K562 (cell line): ENCODE results near the gene PDGFD. TPM values are rescaled to one million over a fixed set of nuclear protein-coding genes. Genes with fewer than 3 reads are reported as not detected.

ENCODE experiments used
- ATAC-seq: fragments of 200-7000 bp; cut with Tn5 transposase; 3 replicates; pipeline ENCODE4 v1.9.1; 2020; ENCODE audit warnings: moderate library complexity
- BruUV-seq: library from RNA; stranded (reverse); fragments of 400-500 nt; replicated peaks from 2 replicates; lab custom pipeline; 2021; lab: Mats Ljungman, UMichigan
- CTCF ChIA-PET: fragments of 300-600 bp; formaldehyde crosslinking; extraction: SDS; loops from one replicate; lab custom pipeline; 2021; ENCODE audit warnings: low intra/inter-chr PET ratio; lab: Yijun Ruan, JAX
- POLR2A ChIA-PET: fragments of 300-600, 350-650 bp; sonication (Branson Sonifier 250); formaldehyde crosslinking; extraction: SDS; loops from one replicate; lab custom pipeline; 2021; ENCODE audit warnings: antibody characterized with exemption, inconsistent platforms; lab: Yijun Ruan, JAX
- DNase-seq, 4 experiments: peaks; one replicate each; pipeline versions ENCODE4 v3.0.0 to v3.0.0-alpha.2; 2011 to 2018; ENCODE audit warnings: low spot score in 3 of 4, mixed read lengths in 3 of 4; ENCODE audit errors: extremely low read depth in 1 of 4
- FAIRE-seq: peaks from 2 replicates; lab custom pipeline; 2011; peaks lifted over from hg19 to GRCh38; lab: Jason Lieb, UNC
- H2AFZ ChIP-seq: 2 replicates; pipeline ENCODE4 v1.6.0; 2011; ENCODE audit warnings: low read depth, low read length, control low read depth, inconsistent platforms
- H3K27ac ChIP-seq: fragments of 200-600 bp; 3 replicates; pipeline ENCODE4 v1.8.0; 2011; ENCODE audit warnings: low read depth, mild to moderate bottlenecking, control low read depth, inconsistent platforms, low read length, moderate library complexity, mixed read lengths; ENCODE audit errors: extremely low read depth
- H3K27me3 ChIP-seq, 2 experiments: fragments of 300-600 bp in 1 of 2; 2 replicates in 1 of 2; 3 replicates in 1 of 2; pipeline versions ENCODE4 v1.6.0 to v1.8.0; 2011; ENCODE audit warnings: inconsistent platforms in 2 of 2, low read length in 2 of 2, mild to moderate bottlenecking in 1 of 2, mixed read lengths in 1 of 2, moderate library complexity in 1 of 2; ENCODE audit not compliant: control insufficient read depth in 2 of 2, insufficient read depth in 2 of 2
- H3K36me3 ChIP-seq: fragments of 300-600 bp; 3 replicates; pipeline ENCODE4 v1.8.0; 2011; ENCODE audit warnings: mild to moderate bottlenecking, low read length, inconsistent platforms; ENCODE audit not compliant: control insufficient read depth, insufficient read depth
- H3K4me1 ChIP-seq, 2 experiments: fragments of 200-600 bp in 1 of 2; replicated peaks in 1 of 2; 2 replicates in 1 of 2; 3 replicates in 1 of 2; pipeline versions ENCODE4 v1.5.1 to v1.8.0; 2011; ENCODE audit warnings: inconsistent platforms in 2 of 2, low read length in 2 of 2, mild to moderate bottlenecking in 1 of 2, mixed read lengths in 1 of 2, moderate library complexity in 1 of 2; ENCODE audit not compliant: control insufficient read depth in 2 of 2, insufficient read depth in 2 of 2
- H3K4me2 ChIP-seq: 2 replicates; pipeline ENCODE4 v1.6.1; 2011; ENCODE audit warnings: low read length, control low read depth, inconsistent platforms, mixed read lengths; ENCODE audit not compliant: insufficient read depth
- H3K4me3 ChIP-seq: fragments of 200-600 bp; sonication (generic), shearing (Covaris generic); 2 replicates; pipeline ENCODE4 v1.5.1; 2016; ENCODE audit warnings: control low read depth, inconsistent platforms
- H3K79me2 ChIP-seq: fragments of 200-600 bp; 3 replicates; pipeline ENCODE4 v1.8.0; 2011; ENCODE audit warnings: low read length, inconsistent platforms; ENCODE audit not compliant: control insufficient read depth, insufficient read depth
- H3K9ac ChIP-seq, 2 experiments: 2 replicates each; pipeline versions ENCODE4 v1.6.0 to v1.6.1; 2011; ENCODE audit warnings: low read depth in 2 of 2, low read length in 2 of 2, control low read depth in 1 of 2, inconsistent platforms in 1 of 2, mild to moderate bottlenecking in 1 of 2, mixed read lengths in 1 of 2; ENCODE audit not compliant: insufficient read depth in 1 of 2
- H3K9me1 ChIP-seq: one replicate; pipeline ENCODE4 v1.6.0; 2011; ENCODE audit warnings: inconsistent platforms, mild to moderate bottlenecking, low read length, moderate library complexity; ENCODE audit not compliant: control insufficient read depth, insufficient read depth
- H3K9me3 ChIP-seq: replicated peaks from 2 replicates; pipeline ENCODE4 v1.5.1; 2011; ENCODE audit warnings: low read depth, low read length, inconsistent platforms; ENCODE audit not compliant: control insufficient read depth, insufficient read depth
- H4K20me1 ChIP-seq: replicated peaks from 2 replicates; pipeline ENCODE4 v1.6.1; 2011; ENCODE audit warnings: low read length, inconsistent platforms, mixed read lengths; ENCODE audit not compliant: control insufficient read depth, insufficient read depth
- CCNT2 ChIP-seq: IDR thresholded peaks from 2 replicates; pipeline ENCODE4 v1.6.1; 2011; ENCODE audit warnings: borderline replicate concordance, low read depth, mild to moderate bottlenecking, moderate library complexity, mixed read lengths, low read length; ENCODE audit not compliant: insufficient read length; ENCODE audit errors: extremely low read depth
- CTCF ChIP-seq, 3 experiments: IDR thresholded peaks in 2 of 3; conservative IDR thresholded peaks in 1 of 3; 2 replicates each; pipeline ENCODE4 v1.5.1; 2011 to 2012; ENCODE audit warnings: low read length in 3 of 3, mild to moderate bottlenecking in 3 of 3, control low read depth in 2 of 3, improper control_type of control experiment in 1 of 3, inconsistent platforms in 1 of 3, low read depth in 1 of 3, mixed read lengths in 1 of 3, moderate library complexity in 1 of 3; ENCODE audit not compliant: insufficient read depth in 2 of 3
- CTCFL ChIP-seq: IDR thresholded peaks from 2 replicates; pipeline ENCODE4 v1.6.1; 2011; ENCODE audit warnings: borderline replicate concordance, low read depth, mild to moderate bottlenecking, moderate library complexity, low read length; ENCODE audit not compliant: insufficient read depth, poor library complexity, severe bottlenecking
- MTF1 ChIP-seq: fragments of 250-450 bp; sonication (Bioruptor Pico); IDR thresholded peaks from 2 replicates; pipeline ENCODE4 v1.9.0; 2021; ENCODE audit warnings: moderate library complexity, mild to moderate bottlenecking, inconsistent platforms, borderline replicate concordance
- PHB2 ChIP-seq: fragments of 450-650 bp; IDR thresholded peaks from 2 replicates; pipeline ENCODE4 v1.6.1; 2017; ENCODE audit warnings: low read depth
- PHF8 ChIP-seq: fragments of 200-600 bp; sonication (generic); IDR thresholded peaks from 2 replicates; pipeline ENCODE4 v1.6.1; 2012; ENCODE audit warnings: mixed run types, mild to moderate bottlenecking, inconsistent platforms, low read length, moderate library complexity, borderline replicate concordance
- PTBP1 ChIP-seq: fragments of 200-400 bp; formaldehyde crosslinking; IDR thresholded peaks from 2 replicates; pipeline ENCODE4 v1.6.1; 2017; ENCODE audit warnings: low read depth, low read length
- SAFB ChIP-seq: fragments of 200-400 bp; formaldehyde crosslinking; IDR thresholded peaks from 2 replicates; pipeline ENCODE4 v1.6.1; 2017; ENCODE audit warnings: low read depth, low read length, borderline replicate concordance
- TFAM ChIP-seq: fragments of 250-450 bp; sonication (Bioruptor Pico); conservative IDR thresholded peaks from 2 replicates; pipeline ENCODE4 v1.5.0; 2021; ENCODE audit warnings: mild to moderate bottlenecking, moderate library complexity
- XRCC3 ChIP-seq: fragments of 450-650 bp; IDR thresholded peaks from 2 replicates; pipeline ENCODE4 v1.6.1; 2017; ENCODE audit warnings: mild to moderate bottlenecking, moderate library complexity
- ZNF316 ChIP-seq: fragments of 450-650 bp; IDR thresholded peaks from 2 replicates; pipeline ENCODE4 v1.6.1; 2016
- ZSCAN29 ChIP-seq: fragments of 450-650 bp; IDR thresholded peaks from 2 replicates; pipeline ENCODE4 v1.6.1; 2017
- ZSCAN32 ChIP-seq: fragments of 450-650 bp; formaldehyde crosslinking; IDR thresholded peaks from 2 replicates; pipeline ENCODE4 v1.4.0; 2020; ENCODE audit warnings: mild to moderate bottlenecking, moderate library complexity
- ZZZ3 ChIP-seq: fragments of 450-650 bp; IDR thresholded peaks from 2 replicates; pipeline ENCODE4 v1.6.1; 2016; ENCODE audit warnings: antibody characterized with exemption, mild to moderate bottlenecking, moderate library complexity
- WGBS: fragments of 100-300 bp; shearing (Covaris generic); methylation state at CpG from one replicate; pipeline ENCODE4 v1.1.6; 2016; ENCODE audit warnings: low coverage, mixed read lengths; ENCODE audit not compliant: insufficient coverage; ENCODE audit errors: missing lambda C conversion rate; 5-methylcytosine and 5-hydroxymethylcytosine counted together
- in situ Hi-C: fragments of 300-500 bp; cut with MboI; formaldehyde crosslinking; loops from 4 replicates; pipeline ENCODE4 v1.15.0; 2018; ENCODE audit warnings: inconsistent platforms, mixed read lengths
- intact Hi-C: fragments of 100-400 bp; cut with micrococcal nuclease; formaldehyde crosslinking; loops from 2 replicates; pipeline ENCODE4 v1.14.2; 2022
- polyA plus RNA-seq, 8 experiments: library from polyadenylated mRNA; depleted of rRNA in 4 of 8; stranded (reverse) in 5 of 8; unstranded in 3 of 8; fragments of >200 nt; fragmentation: Nextera tagmentation in 2 of 8; fragmentation: Illumina TruSeq in 1 of 8; extraction: Ambion mirVana in 2 of 8; extraction: Trizol in 1 of 8; gene quantifications; 2 replicates each; pipeline versions ENCODE4 v1.2.1 to v1.2.3, GENCODE V29; 2011 to 2014; ENCODE audit warnings: inconsistent platforms in 1 of 8, missing spikeins in 1 of 8
- total RNA-seq, 7 experiments: library from RNA; depleted of rRNA in 6 of 7; stranded (reverse); fragments of >200 nt in 6 of 7; fragmentation: Illumina TruSeq in 2 of 7; extraction: Trizol in 2 of 7; gene quantifications; 2 replicates each; pipeline versions ENCODE4 v1.2.1 to v1.2.3, GENCODE V29; 2011 to 2021; ENCODE audit warnings: low replicate concordance in 1 of 7

PDGFD gene
- total and polyA plus RNA-seq, 9 of the 15 experiments (the other 6 are each of a cell fraction or from before 2014, with no cell fraction given), result 0.11 TPM; not detected in 8

- Histone ChIP-seq H3K79me2 (no peaks in the 10 kb centered on the region), H3K27me3 (no peaks in the 10 kb centered on the region), H3K4me1 (no peaks in the 10 kb centered on the region), H3K4me3 (no peak overlapping the region), H4K20me1 (no peaks in the 10 kb centered on the region), H3K36me3 (no peaks in the 10 kb centered on the region), H3K27ac (no peak overlapping the region), H3K4me2 (no peak overlapping the region), H3K9ac (no peak overlapping the region), H3K9me3 (no peaks in the 10 kb centered on the region), H2AFZ (no peak overlapping the region), H3K9me1 (no peaks in the 10 kb centered on the region)
- FAIRE-seq, result no peak
- 0% methylated on average over 2 of the region's 2 CpGs for WGBS
- intact Hi-C loops (no loop called here), in situ Hi-C loops (no loop called here)
- no TSS peak for BruUV-seq
- CTCF ChIA-PET, result no interaction called here
- DNase-seq, result no peak
- no peak for ATAC-seq
- POLR2A ChIA-PET, result no interaction called here
- TF ChIP-seq ZSCAN29, result no peak
These were observed 87.5 kb downstream of the PDGFD start for GRCh38 chr11:104076455-104076854.

GRCh38 chr11:104075706-104076105 is 88.2 kb downstream of the PDGFD start:
- no peak for FAIRE-seq
- Histone ChIP-seq H3K27me3 (no peaks in the 10 kb centered on the region), H3K79me2 (no peaks in the 10 kb centered on the region), H3K9me3 (no peaks in the 10 kb centered on the region), H3K27ac (no peak overlapping the region), H3K9ac (no peak overlapping the region), H3K4me3 (no peak overlapping the region), H3K4me2 (no peak overlapping the region), H4K20me1 (no peaks in the 10 kb centered on the region), H3K9me1 (no peaks in the 10 kb centered on the region), H2AFZ (no peak overlapping the region), H3K36me3 (no peaks in the 10 kb centered on the region), H3K4me1 (no peaks in the 10 kb centered on the region)
- no peak for ATAC-seq
- TF ChIP-seq ZSCAN32 (CRISPR knock-in tag) (no peak), SAFB (no peak), TFAM (CRISPR knock-in tag) (no peak), XRCC3 (no peak), MTF1 (CRISPR knock-in tag) (no peak), ZZZ3 (no peak), PHF8 (no peak), CTCF (IDR thresholded peaks at IDR 0.05 in 2 of 3, conservative IDR thresholded peaks at IDR 0.05 in 1 of 3; ENCODE audit: insufficient read depth in 2 of 3, low read depth in 1 of 3, low read length in 3 of 3) (no peak), CTCFL (no peak), CCNT2 (no peak), ZNF316 (no peak), PHB2 (no peak), PTBP1 (no peak)
- BruUV-seq, result no TSS peak
- no peak for DNase-seq
- ChIA-PET POLR2A (no interaction called here), CTCF (no interaction called here)
- in situ Hi-C loops, result no loop called here
- intact Hi-C loops, result no loop called here
- WGBS, result 0% methylated on average over 4 of the region's 4 CpGs
